ENCODE results near the gene ZCCHC7.
"Not testable (repeated sequence)": the region's sequence is repeated elsewhere in the genome, so short reads cannot be mapped to it uniquely, and the experiment has no call there.

The ZCCHC7 gene

DNA sequence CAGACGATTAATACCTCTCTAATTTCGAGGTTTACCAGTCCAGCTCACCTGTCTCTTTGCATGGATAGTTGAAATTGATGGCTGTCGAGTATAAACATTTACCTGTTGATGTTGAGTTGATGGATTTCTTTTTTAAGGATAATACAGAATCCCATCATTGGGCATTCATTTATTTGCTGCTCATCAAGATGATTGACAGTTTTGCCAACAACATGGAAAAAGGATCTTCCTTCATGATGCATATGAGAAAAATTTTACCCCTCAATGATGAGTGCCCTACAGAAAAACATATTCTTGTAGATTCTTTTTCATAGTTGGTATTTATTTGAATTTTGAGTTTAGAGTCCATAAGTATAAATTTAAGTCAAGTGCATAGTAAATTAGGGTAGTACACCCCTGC, 59.2 kb downstream of the ZCCHC7 start:
- no peak for DNase-seq

DNA sequence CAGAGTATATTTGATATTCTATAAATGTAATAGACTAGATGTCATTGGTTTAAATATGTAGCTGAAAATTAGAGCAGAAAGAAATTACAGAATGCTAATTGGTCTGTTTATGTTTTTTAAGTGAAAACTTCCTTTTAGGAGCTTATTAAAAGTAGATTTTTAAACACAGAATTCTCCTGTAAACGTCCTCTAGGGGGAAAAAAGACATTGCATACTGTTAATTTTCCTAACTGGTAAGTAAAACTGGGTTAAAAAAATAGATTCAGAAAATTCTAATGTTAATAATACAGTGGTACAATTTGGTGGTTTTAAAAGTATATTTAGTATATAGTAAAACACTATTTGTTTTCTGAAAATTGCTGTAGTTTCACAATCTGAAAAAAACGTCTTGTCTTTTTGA, 59.8 kb downstream of the ZCCHC7 start:
- no peak for DNase-seq

DNA sequence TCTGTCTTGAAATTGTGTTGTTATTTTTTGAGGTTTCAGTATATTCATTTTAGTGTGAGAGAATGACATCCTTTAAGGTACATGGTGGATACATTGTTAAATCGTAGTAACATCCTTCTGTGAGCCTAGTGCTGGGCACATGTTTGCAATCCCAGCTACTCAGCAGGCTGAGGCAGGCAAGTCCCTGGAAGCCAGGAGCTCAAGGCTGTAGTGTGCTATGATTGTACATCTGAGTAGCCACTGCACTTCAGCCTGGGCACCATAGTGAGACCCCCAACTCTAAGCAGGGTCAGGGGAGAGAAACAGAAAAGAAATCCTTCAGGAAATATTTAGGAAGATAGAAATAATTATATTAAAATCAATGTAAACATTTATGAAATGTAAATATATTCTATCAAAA, 62.3 kb downstream of the ZCCHC7 start:
- no peak for DNase-seq

DNA sequence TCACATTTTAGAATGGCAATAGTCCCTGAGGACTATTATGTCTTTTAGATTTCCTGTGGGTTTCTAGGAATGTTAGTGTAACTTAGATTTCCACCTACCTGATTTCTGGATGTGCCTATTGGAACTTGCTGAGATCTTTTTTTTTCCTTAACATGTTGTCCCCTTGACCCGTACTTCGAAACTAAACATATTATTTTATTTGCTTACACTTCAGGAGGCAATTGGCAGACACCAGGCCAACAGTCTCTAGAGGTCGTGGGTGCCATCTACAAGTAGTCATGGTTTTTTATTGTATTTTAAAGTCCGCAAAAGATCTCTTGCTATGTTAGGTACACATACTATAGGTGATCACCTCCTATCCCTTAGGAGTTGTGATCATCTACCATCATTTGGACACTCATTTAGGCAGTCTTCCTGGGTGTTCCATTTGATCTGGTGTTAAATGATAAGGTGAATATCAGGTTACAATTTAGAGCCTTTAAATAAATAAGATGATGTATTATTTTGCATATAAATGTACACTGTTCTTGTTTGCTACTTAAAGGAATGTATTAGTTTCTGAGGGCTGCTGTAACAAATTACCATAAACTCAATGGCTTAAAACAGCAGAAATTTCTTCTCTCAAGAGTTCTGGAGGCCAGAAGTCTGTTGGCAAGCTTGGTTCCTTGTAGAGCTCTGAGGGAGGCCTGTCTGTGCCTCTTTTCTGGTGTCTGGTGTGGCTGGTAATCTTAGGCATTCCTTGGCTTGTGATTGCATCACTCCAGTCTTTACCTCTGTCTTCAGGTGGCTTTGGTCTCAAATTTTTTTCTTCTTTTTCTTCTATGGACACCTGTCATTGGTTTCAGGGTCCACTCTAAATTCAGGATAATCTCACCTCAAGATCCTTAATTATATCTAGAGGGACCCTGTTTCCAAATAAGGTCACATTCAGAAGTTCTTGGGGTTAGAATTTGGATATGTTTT, 64.8 kb downstream of the ZCCHC7 start:
- no peak for DNase-seq

DNA sequence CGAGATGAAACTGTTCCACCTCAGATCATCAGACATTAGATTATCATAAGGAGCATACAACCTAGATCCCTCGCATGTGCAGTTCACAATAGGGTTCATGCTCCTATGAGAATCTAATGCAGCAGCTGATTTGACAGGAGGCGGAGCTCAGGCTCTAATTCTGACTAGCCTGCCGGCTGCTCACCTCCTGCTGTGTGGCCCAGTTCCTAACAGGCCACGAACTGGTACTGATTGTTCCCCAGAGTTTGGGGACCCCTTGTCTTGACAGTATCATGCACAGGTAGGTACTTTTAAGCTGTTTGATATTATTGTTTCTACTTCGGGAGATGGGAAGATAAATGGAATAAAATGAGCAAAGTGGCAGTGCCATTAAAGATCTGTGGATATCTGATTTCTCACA, 66.9 kb downstream of the ZCCHC7 start:
- no peak for DNase-seq

DNA sequence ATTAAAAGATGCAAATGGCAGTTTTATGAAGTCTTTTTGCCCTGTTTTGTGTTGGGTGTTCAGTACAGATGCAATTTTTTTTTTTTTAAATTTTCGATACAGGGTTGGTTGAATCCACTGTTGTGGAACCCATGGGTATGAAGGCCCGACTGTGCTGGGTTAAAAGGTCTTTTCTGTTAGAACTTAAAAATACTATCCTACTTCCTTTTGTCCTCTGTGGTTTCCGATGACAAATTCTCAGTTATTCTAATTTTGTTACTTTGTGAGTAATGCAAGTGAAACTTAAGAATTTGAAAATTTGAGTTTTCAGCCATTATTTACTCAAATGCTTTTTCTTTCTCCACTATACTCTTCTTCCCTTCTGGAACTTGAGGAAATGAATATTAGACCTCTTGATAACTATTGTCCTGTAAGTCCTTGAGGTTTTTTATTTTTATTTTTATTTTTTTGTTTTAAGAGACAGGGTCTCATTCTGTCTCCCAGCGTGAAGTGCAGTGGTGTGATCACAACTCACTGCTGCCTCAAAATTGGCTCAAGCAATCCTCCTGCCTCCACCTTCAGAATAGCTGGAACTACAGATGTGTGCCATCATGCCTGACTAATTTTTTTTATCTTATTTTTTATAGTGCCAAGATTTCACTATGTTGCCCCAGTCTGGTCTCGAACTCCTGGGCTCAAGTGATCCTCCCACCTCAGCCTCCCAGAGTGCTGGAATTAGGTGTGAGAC, 67.5 kb downstream of the ZCCHC7 start:
- DNase-seq: no peak

DNA sequence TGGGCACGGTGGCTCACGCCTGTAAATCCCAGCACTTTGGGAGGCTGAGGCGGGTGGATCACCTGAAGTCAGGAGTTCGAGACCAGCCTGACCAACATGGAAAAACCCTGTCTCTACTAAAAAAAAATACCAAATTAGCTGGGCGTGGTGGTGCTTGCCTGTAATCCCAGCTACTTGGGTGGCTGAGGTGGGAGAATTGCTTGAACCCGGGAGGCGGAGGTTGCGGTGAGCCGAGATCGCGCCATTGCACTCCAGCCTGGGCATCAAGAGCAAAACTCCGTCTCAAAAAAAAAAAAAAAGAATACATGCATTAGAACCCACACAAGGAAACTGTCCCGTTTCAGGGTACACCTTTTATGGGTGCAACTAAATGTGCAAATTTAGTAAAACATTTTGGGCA, 70.4 kb downstream of the ZCCHC7 start:
- DNase-seq: not testable (repeated sequence)

DNA sequence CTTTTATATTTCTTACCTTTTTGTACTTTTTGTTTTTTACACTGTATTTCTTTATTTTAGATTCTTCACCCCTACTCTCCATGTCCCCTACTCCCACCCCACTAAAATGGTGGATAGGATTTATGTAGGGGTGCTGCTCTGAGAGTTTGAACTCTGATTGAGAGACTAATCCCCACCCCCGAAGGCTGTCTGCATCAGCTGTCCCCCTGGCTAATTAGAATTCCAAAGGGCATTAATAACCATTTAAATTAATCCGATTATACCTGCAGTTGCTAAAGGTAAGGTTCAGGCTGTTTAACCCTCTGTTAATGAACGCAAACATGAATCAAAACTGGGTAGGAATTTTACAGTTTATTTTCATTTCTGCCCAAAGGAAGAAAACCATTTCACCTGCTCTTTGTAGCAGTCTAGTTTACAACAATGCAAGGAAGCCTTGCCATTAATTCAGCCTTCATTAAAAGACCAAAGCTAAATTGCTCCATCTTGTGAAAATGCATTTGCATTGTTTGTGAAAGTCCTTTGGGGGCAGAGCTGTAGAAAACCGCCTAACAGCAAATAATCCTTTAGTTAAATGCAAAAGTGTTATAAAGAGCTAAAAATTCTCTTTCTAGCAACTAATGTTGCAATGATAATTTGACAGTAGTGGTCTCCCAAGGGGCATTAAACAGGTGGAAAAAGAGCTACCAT, 71.2 kb downstream of the ZCCHC7 start:
- DNase-seq: no peak

DNA sequence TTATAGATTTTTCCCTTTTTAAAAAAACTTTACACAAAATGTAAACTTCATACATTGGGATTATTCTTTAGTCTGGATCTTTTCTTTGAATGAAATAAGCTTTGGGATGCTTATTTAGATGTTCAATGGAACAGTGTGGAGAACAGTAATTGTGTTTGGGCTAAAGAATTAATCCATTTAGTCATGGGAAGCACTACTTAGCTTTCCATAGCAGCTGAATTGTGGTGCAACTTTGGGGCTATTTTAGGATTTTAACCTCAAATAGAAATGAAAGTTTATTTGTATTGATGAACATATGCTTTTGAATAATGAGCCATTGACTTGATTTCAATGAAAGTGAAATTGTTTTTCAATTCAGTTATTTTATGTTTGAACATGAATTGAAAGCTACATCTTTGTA, 72.4 kb downstream of the ZCCHC7 start:
- no peak for DNase-seq

DNA sequence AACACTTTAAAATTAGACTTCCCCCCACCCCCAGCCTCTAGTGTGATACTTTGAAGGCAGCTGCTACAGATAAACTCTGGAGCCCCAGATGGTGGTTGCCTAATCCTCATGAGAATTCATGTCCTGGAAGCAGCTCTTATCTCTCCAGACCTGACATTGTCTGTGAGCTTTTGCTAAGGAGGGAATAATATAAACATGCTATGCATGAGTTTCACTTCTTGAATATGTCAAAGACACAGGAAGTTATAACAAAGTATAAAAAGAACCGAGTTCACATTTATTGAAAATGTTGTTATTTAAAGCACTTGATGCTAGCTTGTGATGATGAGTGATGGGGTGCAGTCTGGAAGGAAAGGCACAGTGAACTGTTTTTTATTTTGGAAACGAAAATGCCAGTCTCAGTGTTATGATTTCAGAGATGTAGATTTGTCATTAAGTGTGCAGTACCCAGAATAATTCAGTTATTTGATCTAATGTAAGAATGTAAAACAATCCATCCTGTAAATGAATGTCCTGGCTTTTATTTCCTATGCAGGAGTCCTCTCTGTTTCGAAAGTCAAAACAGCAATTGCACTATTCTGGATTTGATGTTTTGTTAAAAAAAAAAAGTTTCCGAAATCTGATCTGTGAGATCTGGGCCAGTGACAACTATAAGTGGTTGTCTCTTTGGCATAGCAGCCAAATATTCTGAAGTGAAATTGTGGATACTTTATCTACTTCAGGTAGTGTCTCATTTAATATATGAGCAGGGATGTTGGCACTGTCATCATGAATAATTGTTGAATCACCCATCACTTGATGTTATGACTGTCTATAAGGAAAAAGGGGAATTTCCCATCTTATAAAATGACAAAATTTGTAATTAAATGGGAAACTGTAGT, 77.0 kb downstream of the ZCCHC7 start:
- DNase-seq: no peak

DNA sequence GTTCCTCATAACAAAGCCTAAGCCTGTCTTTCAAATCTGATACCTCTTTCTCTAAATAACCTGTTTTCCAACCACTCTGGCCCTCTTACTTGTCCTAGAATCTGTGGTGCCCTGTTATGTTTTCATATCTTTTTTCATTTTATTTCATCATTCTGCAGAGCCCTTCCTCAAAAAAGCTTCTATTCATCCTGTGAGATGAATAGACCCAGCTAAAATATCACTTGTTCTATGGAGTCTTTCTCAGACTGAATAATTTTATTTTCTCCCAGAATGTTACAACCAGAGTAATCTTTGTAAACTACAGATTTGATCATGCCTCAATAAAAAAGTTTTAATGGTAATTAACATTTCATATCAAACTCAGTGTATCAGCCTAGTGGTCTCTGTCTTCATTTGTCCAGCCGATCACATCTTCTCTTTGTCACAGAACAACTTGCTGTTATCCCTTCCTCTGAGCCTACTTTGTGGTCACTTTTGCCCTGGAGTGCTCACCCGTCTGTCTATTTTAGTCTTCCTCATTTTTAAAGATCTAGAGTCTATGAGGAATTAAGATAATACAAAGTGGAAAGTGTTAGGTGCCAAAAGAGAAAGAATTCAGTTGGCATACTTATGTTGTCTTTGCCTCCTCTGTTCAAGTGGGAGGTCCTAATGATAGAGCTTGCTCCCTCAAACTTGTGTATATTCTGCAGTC, 77.8 kb downstream of the ZCCHC7 start:
- DNase-seq: no peak

DNA sequence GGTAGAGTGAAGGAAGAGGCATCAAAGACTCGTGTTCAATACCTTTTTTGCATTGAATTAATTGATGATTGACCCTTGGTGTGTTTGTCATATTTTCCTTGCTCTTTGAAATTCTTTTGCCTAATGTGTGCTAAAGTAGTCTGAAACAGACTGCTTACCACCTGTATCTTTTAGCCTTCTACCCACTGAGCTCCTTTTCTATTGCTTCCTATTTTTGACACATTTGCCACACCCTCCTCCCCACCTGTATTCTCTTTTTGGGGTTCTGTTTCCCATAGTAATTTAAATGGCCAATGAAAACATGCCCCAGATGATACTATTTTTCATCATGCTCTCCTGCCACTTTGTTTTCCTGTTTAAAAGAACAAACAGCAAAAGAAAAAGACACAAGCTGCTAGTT, 78.5 kb downstream of the ZCCHC7 start:
- no peak for DNase-seq

DNA sequence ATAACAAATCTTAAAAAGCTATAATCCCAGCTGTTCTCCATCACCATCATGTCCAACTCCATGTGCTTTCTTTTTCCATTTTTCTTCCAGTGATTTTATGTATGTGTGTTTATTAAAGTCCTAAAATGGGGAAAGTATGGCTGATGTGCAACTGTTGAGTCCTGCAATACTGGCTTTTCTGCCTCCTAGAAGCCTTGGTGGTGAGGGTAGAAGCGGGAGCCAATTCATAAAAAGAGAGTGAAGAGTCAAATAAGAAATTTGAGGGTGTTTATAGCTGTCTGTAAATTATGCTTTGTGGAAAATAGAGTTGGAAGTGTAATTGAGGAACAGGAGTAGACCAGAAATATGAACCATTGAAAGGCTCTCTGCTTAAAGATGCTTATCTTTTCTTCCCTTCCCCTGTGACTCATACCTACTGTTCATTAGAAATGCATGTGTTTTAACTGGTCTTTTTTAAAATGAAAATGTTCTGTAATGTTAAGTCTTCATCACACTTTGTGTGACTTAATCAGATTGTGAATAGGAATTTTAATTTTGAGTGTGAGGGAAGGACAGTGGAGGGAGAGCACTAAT, 80.1 kb downstream of the ZCCHC7 start:
- DNase-seq: no peak

DNA sequence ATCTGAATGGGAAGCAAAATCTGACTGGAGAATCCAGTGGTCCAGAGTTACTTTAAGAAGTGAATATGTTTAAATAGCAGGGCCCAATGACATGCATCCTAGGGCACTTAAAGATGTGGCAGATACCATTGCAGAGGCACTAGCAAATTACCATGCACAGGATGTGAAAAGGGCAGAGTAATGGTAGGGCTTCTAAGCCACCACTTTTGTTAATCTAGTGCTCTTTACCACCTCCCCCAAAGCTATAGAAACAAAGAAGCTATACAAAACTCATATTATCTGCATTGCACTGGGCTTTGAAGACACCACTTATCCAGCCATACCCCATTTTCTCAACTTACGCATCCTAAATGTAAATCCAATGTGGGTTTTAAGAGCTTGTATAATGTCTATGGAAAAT, 81.2 kb downstream of the ZCCHC7 start:
- no peak for DNase-seq

DNA sequence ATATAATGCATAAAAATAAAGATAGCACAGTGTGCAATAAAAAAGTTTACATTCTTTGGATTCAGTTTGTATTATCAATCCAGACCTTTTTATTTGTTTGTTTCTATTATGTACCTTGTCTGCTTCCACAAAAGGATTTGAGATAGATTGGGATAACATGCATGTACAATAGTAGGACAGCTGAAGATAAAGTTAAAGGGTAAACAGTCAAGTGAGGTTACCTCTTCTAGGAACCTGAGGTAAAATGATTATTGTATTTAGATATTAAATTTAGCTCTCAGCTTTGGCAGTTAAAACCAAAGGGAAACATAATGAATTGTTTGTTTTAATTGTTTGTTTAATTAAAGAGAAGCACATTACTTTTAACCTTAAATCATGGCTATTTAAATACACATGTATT, 81.7 kb downstream of the ZCCHC7 start:
- no peak for DNase-seq

DNA sequence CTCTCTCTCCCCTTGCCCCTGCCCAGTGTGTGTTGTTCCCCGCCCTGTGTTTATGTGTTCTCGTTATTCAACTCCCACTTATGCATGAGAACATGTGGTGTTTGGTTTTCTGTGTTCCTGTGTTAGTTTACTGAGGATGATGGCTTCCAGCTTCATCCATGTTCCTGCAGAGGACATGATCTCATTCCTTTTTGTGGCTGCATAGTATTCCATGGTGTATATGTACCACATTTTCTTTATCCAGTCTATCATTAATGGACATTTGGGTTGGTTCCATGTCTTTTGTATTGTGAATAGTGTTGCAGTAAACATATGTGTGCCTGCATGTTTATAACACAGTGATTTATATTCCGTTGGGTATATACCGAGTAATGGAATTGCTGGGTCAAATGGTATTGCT, 83.1 kb downstream of the ZCCHC7 start:
- DNase-seq: not testable (repeated sequence)

DNA sequence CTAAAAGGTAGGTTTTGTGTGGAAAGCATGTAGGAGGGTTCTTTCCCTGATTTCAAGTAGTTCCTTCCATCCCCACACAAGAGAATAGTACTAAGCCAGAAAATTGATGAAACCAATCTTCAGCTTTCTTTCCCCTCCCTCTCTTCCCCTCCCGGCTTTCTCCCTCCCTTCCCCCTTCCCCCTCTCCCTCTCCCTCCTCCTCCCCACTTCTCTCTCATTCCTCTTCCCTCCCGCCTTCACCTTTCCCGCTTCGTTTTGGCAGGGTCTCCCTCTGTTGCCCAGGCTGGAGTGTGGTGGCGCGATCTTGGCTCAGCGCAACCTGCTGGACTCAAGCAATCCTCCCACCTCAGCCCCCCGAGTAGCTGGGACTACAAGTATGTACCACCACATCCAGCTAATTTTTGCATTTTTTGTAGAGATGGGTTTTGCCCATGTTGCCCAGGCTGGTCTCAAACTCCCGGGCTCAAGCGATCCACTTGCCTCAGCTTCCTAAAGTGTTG, 85.8 kb downstream of the ZCCHC7 start:
- no peak for DNase-seq

DNA sequence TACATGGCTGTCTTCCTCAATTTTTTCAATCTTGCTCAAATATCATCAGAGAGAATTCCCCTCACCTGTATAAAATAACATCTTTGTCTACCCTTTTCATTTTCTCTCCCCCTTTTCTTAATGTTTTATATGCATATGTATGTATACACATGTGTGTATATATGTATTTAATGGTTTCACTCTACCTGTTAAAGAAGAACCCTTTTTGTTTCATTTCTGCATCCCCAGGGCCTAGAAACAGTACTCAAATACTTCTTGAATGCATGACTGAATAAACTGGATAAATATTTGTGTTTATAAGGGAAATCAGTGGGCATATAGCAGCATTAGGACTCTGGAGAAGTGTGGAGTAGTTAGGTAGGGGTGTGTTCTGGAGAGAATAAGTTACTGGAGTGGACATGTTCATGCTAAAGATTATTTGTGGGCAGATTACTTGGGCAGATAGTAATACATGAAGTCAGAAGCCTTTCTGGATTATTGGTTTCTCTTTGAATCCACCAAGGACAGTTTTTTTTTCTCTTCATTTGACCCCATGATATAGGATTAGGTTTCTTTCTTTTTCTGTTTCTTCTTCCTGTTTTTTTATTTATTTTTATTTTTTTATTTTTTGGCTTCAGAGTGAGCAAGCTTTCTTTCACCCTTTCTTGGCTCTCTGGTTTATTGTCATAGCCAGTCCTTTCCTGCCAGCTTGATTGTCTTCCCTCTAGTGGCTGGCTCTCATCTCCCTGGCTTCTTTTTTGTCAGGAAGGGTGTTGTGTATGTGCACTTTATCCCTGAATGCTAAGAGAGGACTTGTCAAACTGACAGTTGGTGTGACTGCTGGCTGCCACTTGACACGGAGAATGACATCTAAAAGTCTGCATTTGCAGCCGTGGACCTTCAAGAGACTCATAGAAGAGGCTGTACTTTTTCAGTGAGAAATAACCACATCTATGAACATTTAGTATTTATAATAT, 89.3 kb downstream of the ZCCHC7 start:
- no peak for DNase-seq

DNA sequence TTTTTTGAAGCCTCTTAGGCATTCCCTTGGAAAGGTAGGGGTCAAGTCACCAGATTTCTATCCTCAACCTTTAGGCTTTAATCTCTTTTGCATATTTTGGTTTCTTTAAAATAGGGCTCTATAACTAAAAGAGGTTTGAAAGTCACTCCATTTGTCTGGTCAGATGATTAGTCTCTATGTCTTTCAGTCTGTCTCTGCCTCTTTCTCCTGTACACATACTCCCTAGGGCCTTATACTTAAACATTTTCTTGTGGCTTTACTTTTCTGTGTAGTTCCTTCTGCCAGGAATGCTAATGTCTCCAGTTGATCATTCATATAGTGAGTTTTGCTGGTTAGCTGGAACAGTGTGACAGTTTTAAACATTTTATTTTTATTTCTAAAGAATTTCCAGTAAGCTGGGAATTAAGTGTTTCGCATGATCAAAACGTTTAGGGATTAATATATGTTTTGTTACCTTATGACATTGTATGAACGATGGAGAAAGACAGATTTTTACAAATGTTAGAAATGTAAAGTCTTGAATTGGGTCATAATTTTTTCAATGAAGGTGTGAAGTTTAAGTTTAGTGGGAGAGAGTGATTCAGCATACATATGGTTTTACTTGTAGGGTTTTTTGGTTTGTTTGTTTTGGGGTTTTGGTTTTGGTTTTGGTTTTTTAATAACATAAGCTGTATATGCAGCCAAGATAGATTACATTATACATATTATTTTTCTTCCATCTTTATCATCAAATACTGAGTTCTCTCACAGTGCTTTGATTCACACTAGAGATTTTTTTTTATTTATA, 90.6 kb downstream of the ZCCHC7 start:
- DNase-seq: no peak
